ENCODE results near the gene HCN1.

DNA sequence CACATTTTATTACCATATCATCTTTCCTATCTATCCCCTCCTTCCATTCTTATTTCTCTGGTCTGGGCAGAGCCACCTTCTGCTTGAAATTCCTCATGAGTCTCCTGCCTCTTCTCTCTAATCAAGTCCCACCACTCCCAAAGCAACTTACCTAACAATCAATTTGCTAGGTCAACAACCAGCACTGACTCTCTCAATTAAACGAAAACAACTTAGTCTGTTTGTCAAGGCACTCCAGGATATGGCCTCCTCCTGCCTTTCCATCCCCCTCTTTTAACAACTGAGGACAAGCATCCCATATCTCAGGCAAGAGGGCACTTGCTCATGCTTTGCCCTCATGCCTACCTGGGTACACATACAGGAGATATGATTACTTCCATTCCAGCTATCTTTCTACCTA is 47.4 kb downstream of the HCN1 start:
- TF ChIP-seq, protein P1, sequence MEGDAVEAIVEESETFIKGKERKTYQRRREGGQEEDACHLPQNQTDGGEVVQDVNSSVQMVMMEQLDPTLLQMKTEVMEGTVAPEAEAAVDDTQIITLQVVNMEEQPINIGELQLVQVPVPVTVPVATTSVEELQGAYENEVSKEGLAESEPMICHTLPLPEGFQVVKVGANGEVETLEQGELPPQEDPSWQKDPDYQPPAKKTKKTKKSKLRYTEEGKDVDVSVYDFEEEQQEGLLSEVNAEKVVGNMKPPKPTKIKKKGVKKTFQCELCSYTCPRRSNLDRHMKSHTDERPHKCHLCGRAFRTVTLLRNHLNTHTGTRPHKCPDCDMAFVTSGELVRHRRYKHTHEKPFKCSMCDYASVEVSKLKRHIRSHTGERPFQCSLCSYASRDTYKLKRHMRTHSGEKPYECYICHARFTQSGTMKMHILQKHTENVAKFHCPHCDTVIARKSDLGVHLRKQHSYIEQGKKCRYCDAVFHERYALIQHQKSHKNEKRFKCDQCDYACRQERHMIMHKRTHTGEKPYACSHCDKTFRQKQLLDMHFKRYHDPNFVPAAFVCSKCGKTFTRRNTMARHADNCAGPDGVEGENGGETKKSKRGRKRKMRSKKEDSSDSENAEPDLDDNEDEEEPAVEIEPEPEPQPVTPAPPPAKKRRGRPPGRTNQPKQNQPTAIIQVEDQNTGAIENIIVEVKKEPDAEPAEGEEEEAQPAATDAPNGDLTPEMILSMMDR (IDR thresholded peaks at IDR 0.05), result no peak
- TF ChIP-seq POLR2A (IDR thresholded peaks at IDR 0.05; ENCODE audit: low read depth) (no peak), POLR2AphosphoS5 (IDR thresholded peaks at IDR 0.05) (no peak), EP300 (IDR thresholded peaks at IDR 0.05) (no peak)
